Limb (tissue), 2 donors: ENCODE data around the gene SNCB.

Experiments
- DNase-seq, 2 donors: peaks; one replicate each; pipeline ENCODE4 v3.0.0-alpha.2; 2016; ENCODE audit errors: extremely low spot score in 2 of 2

Gene SNCB

GRCh38 chr5:176625512-176625911 lies 4.8 kb downstream of the SNCB start:
- no peak for DNase-seq

- no peak for DNase-seq
These were observed 5.4 kb downstream of the SNCB start for GRCh38 chr5:176624938-176625337.

GRCh38 chr5:176624142-176624541 lies 6.2 kb downstream of the SNCB start:
- no peak for DNase-seq

- DNase-seq, result no peak
These were observed 8.7 kb downstream of the SNCB start for GRCh38 chr5:176621661-176622079.

- DNase-seq, result no peak
These were observed 9.9 kb downstream of the SNCB start for GRCh38 chr5:176620333-176620981.

- DNase-seq, result no peak
These were observed 10.6 kb downstream of the SNCB start for GRCh38 chr5:176619569-176620332.

- peak; percentile 39 to 89 for DNase-seq
These were observed 11.1 kb downstream of the SNCB start for GRCh38 chr5:176619203-176619568.

- DNase-seq, result no peak
These were observed 11.6 kb downstream of the SNCB start for GRCh38 chr5:176618783-176619182.

GRCh38 chr5:176616511-176616910 lies 13.8 kb downstream of the SNCB start:
- no peak for DNase-seq

- DNase-seq, result no peak
These were observed 15.4 kb downstream of the SNCB start for GRCh38 chr5:176614805-176615478.

GRCh38 chr5:176612855-176613254 lies 17.5 kb downstream of the SNCB start:
- DNase-seq, result no peak

- no peak for DNase-seq
These were observed 18.3 kb downstream of the SNCB start for GRCh38 chr5:176612008-176612407.

- peak; percentile 71 to 84 for DNase-seq
These were observed 18.9 kb downstream of the SNCB start for GRCh38 chr5:176611435-176611834.

GRCh38 chr5:176610435-176610773 lies 19.9 kb downstream of the SNCB start:
- DNase-seq, result peak in 1 of 2 donors; percentile 64

- DNase-seq, result peak; percentile 41 to 83
These were observed 20.5 kb downstream of the SNCB start, which contains the start of gene GPRIN1 for GRCh38 chr5:176609724-176610434. Gene GPRIN1, minus strand, starts transcription at chr5:176610156. Its CDS starts 10,322 bp downstream, at chr5:176599834.

- DNase-seq, result no peak
These were observed 21.2 kb downstream of the SNCB start for GRCh38 chr5:176608937-176609723.

- no peak for DNase-seq
These were observed 22.1 kb downstream of the SNCB start for GRCh38 chr5:176608142-176608705.

GRCh38 chr5:176606875-176607274 lies 23.5 kb downstream of the SNCB start:
- no peak for DNase-seq

GRCh38 chr5:176606032-176606431 lies 24.3 kb downstream of the SNCB start:
- DNase-seq, result no peak

GRCh38 chr5:176603091-176603490 lies 27.2 kb downstream of the SNCB start:
- no peak for DNase-seq
